Osteoblast (primary cell): Measurements from ENCODE around the gene NCMAP. TPM values are rescaled to one million over a fixed set of nuclear protein-coding genes. Genes with fewer than 3 reads are reported as not detected.

Source experiments
- DNase-seq: peaks from one replicate; pipeline ENCODE4 v3.0.0; 2011; ENCODE audit warnings: low spot score, mixed read lengths; ENCODE audit not compliant: insufficient read length; ENCODE audit errors: missing footprints
- H2AFZ ChIP-seq: 2 replicates; pipeline ENCODE4 v1.6.0; 2011; ENCODE audit warnings: mild to moderate bottlenecking, low read length
- H3K27ac ChIP-seq: 2 replicates; pipeline ENCODE4 v1.5.1; 2011; ENCODE audit warnings: mild to moderate bottlenecking, low read depth, low read length, moderate library complexity
- H3K27me3 ChIP-seq: 2 replicates; pipeline ENCODE4 v1.6.0; 2012; ENCODE audit warnings: mild to moderate bottlenecking, control low read depth, inconsistent platforms, low read length, moderate library complexity; ENCODE audit not compliant: insufficient read depth
- H3K36me3 ChIP-seq: 2 replicates; pipeline ENCODE4 v1.5.1; 2011; ENCODE audit warnings: mild to moderate bottlenecking, low read length, control low read depth, moderate library complexity; ENCODE audit not compliant: insufficient read depth
- H3K4me1 ChIP-seq: 2 replicates; pipeline ENCODE4 v1.5.1; 2011; ENCODE audit warnings: mild to moderate bottlenecking, low read length, control low read depth, moderate library complexity; ENCODE audit not compliant: insufficient read depth
- H3K4me2 ChIP-seq: 2 replicates; pipeline ENCODE4 v1.6.0; 2011; ENCODE audit warnings: mild to moderate bottlenecking, low read length; ENCODE audit not compliant: insufficient read depth
- H3K4me3 ChIP-seq: fragments of 200-600 bp; sonication (generic); 3 replicates; pipeline ENCODE4 v1.5.1; 2012; ENCODE audit warnings: mild to moderate bottlenecking, low read length, inconsistent platforms; ENCODE audit not compliant: insufficient read depth
- H3K79me2 ChIP-seq: 2 replicates; pipeline ENCODE4 v1.6.0; 2012; ENCODE audit warnings: mild to moderate bottlenecking, low read length, control low read depth, inconsistent platforms; ENCODE audit not compliant: insufficient read depth
- H3K9me3 ChIP-seq: 2 replicates; pipeline ENCODE4 v1.5.1; 2011; ENCODE audit warnings: low read depth, low read length, control low read depth
- H4K20me1 ChIP-seq: 2 replicates; pipeline ENCODE4 v1.6.0; 2012; ENCODE audit warnings: mild to moderate bottlenecking, low read length, control low read depth; ENCODE audit not compliant: insufficient read depth
- CTCF ChIP-seq: IDR thresholded peaks from 2 replicates; pipeline ENCODE4 v1.5.1; 2011; ENCODE audit warnings: mild to moderate bottlenecking, low read depth, low read length, moderate library complexity; ENCODE audit errors: extremely low read depth
- total RNA-seq: library from RNA; depleted of rRNA; stranded (reverse); fragments of >200 nt; gene quantifications from 2 replicates; pipeline ENCODE4 v1.2.3, GENCODE V29; 2012

The NCMAP gene, protein sequence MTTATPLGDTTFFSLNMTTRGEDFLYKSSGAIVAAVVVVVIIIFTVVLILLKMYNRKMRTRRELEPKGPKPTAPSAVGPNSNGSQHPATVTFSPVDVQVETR
- total RNA-seq, result not detected in 2 replicates

- Histone ChIP-seq H3K27me3 (peaks cover 47% of the 10 kb centered on the region), H2AFZ (no peak within 1 kb of the TSS), H3K27ac (no peak within 1 kb of the TSS), H3K36me3 (no peaks in the 10 kb centered on the region), H3K4me1 (no peaks in the 10 kb centered on the region), H3K4me2 (no peak within 1 kb of the TSS), H3K9me3 (no peaks in the 10 kb centered on the region), H3K79me2 (no peaks in the 10 kb centered on the region), H4K20me1 (peaks cover 3% of the 10 kb centered on the region), H3K4me3 (no peak within 1 kb of the TSS)
- TF ChIP-seq CTCF, result no peak
- DNase-seq, result no peak
These were observed at the start of gene NCMAP for GRCh38 chr1:24555591-24556413. TSS of gene NCMAP (plus strand) at chr1:24556087. CDS start at chr1:24595431, 39,344 bp downstream.

DNA sequence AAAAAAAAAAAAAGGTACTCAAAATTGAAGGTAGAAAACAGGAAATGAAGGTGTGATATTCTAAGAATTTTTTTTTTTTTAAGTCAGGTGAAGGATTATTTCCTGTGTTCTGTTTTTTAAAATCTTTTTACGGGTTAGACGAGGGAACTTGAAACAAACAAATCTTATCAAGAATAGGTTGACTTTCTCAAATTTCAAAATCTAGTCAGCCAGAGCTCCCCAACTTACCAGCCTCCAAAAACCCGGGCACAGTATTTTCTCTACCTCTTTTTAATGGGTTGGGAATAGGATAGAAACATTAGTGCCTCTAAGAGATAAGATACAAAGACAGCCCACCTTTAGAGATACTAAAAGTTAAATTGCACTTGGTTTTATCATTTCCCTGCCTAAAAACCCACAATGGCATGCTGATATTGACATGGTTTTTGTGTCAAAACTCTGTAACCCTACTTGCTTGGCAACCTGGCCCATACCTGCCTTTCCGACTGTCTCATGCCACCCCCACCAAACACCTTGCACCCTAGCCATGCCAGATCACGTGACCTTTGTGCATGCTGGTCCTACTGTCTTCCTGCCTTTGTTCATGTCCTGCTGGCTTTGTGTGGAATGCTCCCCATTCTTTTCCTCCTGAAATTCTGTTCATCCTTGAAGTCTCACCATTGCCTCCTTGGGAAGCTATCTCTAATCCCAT is 49.1 kb upstream of the NCMAP start:
- Histone ChIP-seq H3K36me3 (no peaks in the 10 kb centered on the region), H3K4me1 (no peaks in the 10 kb centered on the region), H3K27me3 (peaks cover 5% of the 10 kb centered on the region), H3K4me2 (no peak overlapping the region), H3K4me3 (no peak overlapping the region), H3K9me3 (no peaks in the 10 kb centered on the region), H3K79me2 (no peaks in the 10 kb centered on the region), H4K20me1 (no peaks in the 10 kb centered on the region), H3K27ac (no peak overlapping the region), H2AFZ (no peak overlapping the region)
- no peak for DNase-seq
- no peak for TF ChIP-seq CTCF

DNA sequence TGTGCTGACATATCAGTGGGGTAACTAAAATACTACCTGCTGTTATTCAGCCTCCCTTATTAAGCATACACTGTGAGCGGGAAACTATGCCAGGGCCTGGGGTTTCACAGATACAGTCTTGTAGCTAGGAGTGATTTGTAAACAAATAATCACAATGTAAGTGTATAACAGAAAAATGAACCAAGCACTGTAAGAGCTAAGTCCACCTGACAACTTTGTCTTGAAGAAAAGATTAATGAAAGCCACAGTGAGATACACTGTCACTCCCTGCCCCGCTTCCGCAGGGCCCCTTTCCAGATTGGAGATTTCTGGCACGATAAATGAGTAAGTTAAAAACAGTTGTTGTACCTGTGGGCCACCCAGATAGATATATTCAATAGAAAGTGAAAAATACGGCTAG is 48.5 kb upstream of the NCMAP start:
- Histone ChIP-seq H3K4me1 (no peaks in the 10 kb centered on the region), H3K27me3 (peaks cover 5% of the 10 kb centered on the region), H3K36me3 (no peaks in the 10 kb centered on the region), H2AFZ (no peak overlapping the region), H3K27ac (no peak overlapping the region), H4K20me1 (no peaks in the 10 kb centered on the region), H3K79me2 (no peaks in the 10 kb centered on the region), H3K9me3 (no peaks in the 10 kb centered on the region), H3K4me3 (no peak overlapping the region), H3K4me2 (no peak overlapping the region)
- TF ChIP-seq CTCF, result no peak
- DNase-seq, result no peak

- Histone ChIP-seq H3K4me2 (no peak overlapping the region), H4K20me1 (no peaks in the 10 kb centered on the region), H3K36me3 (no peaks in the 10 kb centered on the region), H3K27ac (no peak overlapping the region), H3K79me2 (no peaks in the 10 kb centered on the region), H3K4me3 (no peak overlapping the region), H2AFZ (no peak overlapping the region), H3K4me1 (no peaks in the 10 kb centered on the region), H3K27me3 (no peaks in the 10 kb centered on the region), H3K9me3 (no peaks in the 10 kb centered on the region)
- DNase-seq, result no peak
- no peak for TF ChIP-seq CTCF
These were observed 47.0 kb upstream of the NCMAP start for GRCh38 chr1:24508911-24509310.
